ENCODE data around the gene FYN.

DNA sequence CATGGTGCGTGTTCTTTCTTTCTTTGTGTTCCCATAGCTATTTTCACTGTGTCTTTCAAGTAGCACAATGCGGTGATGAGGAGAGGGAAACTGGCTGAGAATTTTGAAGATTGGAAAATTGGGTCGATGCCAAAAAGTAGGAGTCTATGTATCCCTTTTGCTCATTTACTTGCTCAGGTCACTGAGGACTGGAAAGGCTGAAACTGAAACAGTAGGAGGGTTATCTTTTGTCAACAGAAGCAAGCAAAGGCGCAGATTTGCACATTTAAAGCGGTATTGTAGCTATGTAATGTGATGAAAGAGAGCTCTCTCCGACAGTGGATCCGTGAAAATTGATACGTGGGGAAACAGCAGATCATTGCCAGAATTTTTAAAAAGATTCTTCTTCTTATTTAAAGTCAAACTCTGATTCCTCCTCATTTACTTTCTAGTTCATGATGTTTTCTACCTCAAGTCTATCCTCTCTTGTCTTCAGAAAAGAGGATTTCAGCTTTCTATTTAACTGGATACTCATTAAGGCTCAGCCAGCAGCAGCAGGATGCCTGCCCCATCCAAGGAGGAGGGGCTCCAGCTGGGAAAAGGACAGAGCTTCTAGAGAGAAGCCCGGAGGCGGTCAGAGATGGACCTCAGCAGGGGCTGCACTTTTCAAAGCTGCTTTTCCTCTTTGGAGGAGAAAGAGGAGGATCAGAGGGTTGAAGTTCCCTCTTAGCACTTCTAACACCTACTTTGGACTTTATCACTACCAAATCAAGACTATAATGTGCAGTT lies 15.9 kb upstream of the FYN start:
- TF ChIP-seq, protein P1, sequence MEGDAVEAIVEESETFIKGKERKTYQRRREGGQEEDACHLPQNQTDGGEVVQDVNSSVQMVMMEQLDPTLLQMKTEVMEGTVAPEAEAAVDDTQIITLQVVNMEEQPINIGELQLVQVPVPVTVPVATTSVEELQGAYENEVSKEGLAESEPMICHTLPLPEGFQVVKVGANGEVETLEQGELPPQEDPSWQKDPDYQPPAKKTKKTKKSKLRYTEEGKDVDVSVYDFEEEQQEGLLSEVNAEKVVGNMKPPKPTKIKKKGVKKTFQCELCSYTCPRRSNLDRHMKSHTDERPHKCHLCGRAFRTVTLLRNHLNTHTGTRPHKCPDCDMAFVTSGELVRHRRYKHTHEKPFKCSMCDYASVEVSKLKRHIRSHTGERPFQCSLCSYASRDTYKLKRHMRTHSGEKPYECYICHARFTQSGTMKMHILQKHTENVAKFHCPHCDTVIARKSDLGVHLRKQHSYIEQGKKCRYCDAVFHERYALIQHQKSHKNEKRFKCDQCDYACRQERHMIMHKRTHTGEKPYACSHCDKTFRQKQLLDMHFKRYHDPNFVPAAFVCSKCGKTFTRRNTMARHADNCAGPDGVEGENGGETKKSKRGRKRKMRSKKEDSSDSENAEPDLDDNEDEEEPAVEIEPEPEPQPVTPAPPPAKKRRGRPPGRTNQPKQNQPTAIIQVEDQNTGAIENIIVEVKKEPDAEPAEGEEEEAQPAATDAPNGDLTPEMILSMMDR (conservative IDR thresholded peaks at IDR 0.05; ENCODE audit: low read depth, low read length) = no peak
- no peak for TF ChIP-seq EZH2 (IDR thresholded peaks at IDR 0.05; ENCODE audit: borderline replicate concordance, low read depth, low read length, poor library complexity, severe bottlenecking)
